GM21737 (cell line): ENCODE measurements around the gene GPR55.

ENCODE experiments used
- ATAC-seq: cut with Tn5 transposase; IDR thresholded peaks from one replicate; pipeline ENCODE4 v1.9.1; 2021; ENCODE audit warnings: mild to moderate bottlenecking, moderate library complexity; ENCODE audit not compliant: unreplicated experiment

GPR55 gene

GRCh38 chr2:230921806-230922595 lies 3.0 kb downstream of the GPR55 start:
- ATAC-seq = no peak

- no peak for ATAC-seq
Observed at GRCh38 chr2:230920167-230920566, 4.9 kb downstream of the GPR55 start.

- ATAC-seq = no peak
Observed at GRCh38 chr2:230919681-230920080, 5.4 kb downstream of the GPR55 start.

- no peak for ATAC-seq
Observed at GRCh38 chr2:230919240-230919639, 5.8 kb downstream of the GPR55 start.

GRCh38 chr2:230916218-230916617 lies 8.8 kb downstream of the GPR55 start:
- no peak for ATAC-seq

- no peak for ATAC-seq
Observed at GRCh38 chr2:230915319-230915718, 9.7 kb downstream of the GPR55 start.

- no peak for ATAC-seq
Observed at GRCh38 chr2:230914886-230915285, 10.2 kb downstream of the GPR55 start.

- ATAC-seq = no peak
Observed at GRCh38 chr2:230913406-230914143, 11.5 kb downstream of the GPR55 start.

GRCh38 chr2:230912724-230913123 lies 12.3 kb downstream of the GPR55 start:
- no peak for ATAC-seq

- ATAC-seq = no peak
Observed at GRCh38 chr2:230912046-230912445, 13.0 kb downstream of the GPR55 start.

GRCh38 chr2:230910546-230911177 lies 14.4 kb downstream of the GPR55 start:
- ATAC-seq = no peak

GRCh38 chr2:230909841-230910545 lies 15.0 kb downstream of the GPR55 start:
- no peak for ATAC-seq

- ATAC-seq = no peak
Observed at GRCh38 chr2:230908595-230909191, 16.3 kb downstream of the GPR55 start.

- ATAC-seq = no peak
Observed at GRCh38 chr2:230908092-230908594, 16.9 kb downstream of the GPR55 start.

GRCh38 chr2:230907361-230908091 lies 17.5 kb downstream of the GPR55 start:
- ATAC-seq = no peak

- no peak for ATAC-seq
Observed at GRCh38 chr2:230906471-230907230, 18.4 kb downstream of the GPR55 start.

GRCh38 chr2:230905448-230906421 lies 19.3 kb downstream of the GPR55 start:
- ATAC-seq = no peak

GRCh38 chr2:230904856-230905447 lies 20.1 kb downstream of the GPR55 start:
- no peak for ATAC-seq
